Measurements from ENCODE around the gene SP4. TPM values are rescaled to one million over a fixed set of nuclear protein-coding genes. Genes with fewer than 3 reads are reported as not detected.

The SP4 gene
- total and polyA plus RNA-seq, 2 of the 4 experiments (the other 2 are of a cell fraction): 0.97 to 5.9 TPM

DNA sequence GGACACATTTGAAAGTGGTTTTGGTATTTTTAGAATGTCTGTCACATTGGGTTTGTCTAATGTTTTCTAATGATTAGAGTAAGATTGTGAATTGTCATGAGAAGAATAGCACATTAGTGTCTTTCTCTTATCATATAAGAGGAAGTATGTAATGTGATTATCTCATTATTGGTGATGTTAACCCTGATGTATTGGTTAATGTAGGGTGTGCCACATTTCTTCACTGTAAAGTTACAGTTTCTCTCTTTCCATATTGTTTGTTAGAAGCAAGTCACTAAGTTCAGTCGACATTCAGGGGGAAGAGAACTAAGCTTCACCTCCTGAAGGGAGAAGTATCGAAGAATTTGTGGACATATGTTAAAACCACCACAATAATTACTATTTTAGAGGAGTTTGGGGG lies 58.6 kb downstream of the SP4 start:
- CTCF ChIA-PET: no interaction called here
- no TSS peak for BruUV-seq (replicated peaks)
- no CpG with 5 or more reads among the region's 2 CpGs for WGBS, 2 experiments (ENCODE audit: extremely low coverage in 2 of 2, insufficient read length in 1 of 2)

More for the DNA sequence above, 58.6 kb downstream of the SP4 start:
- no peak overlapping the region for H3K56ac ChIP-seq (ENCODE audit: extremely low read depth, insufficient read depth, low read length)
- no peak overlapping the region for H2BK20ac ChIP-seq (ENCODE audit: low read depth, low read length)
- H4K20me1 ChIP-seq (ENCODE audit: insufficient read depth, low read length): no peaks in the 10 kb centered on the region
- intact Hi-C loops (cut with micrococcal nuclease): no loop called here
- no peak overlapping the region for H3K4ac ChIP-seq (ENCODE audit: low read depth, low read length)
- H3K9me3 ChIP-seq (ENCODE audit: control insufficient read depth, insufficient read depth, low read length): no peaks in the 10 kb centered on the region
- ATAC-seq (ENCODE audit: low read depth): no peak
- no peak overlapping the region for H4K5ac ChIP-seq (ENCODE audit: low read depth, low read length)
- H2BK120ac ChIP-seq (ENCODE audit: low read depth, low read length): no peak overlapping the region
- H3K79me1 ChIP-seq (ENCODE audit: low read depth in 1 of 2, low read length in 2 of 2): no peaks in the 10 kb centered on the region
- no peak overlapping the region for H2AFZ ChIP-seq (replicated peaks; ENCODE audit: low read length, poor library complexity)
- H3K18ac ChIP-seq (ENCODE audit: low read depth, low read length): no peak overlapping the region
- no peaks in the 10 kb centered on the region for H3K36me3 ChIP-seq (ENCODE audit: control insufficient read depth, insufficient read depth, low read length)
- POLR2A ChIA-PET (ENCODE audit: unreplicated experiment): no interaction called here
- TF ChIP-seq NFE2L2 (IDR thresholded peaks at IDR 0.05; ENCODE audit: low read depth, low read length): no peak
- no peak overlapping the region for H2BK15ac ChIP-seq (ENCODE audit: low read depth, low read length)
- no peak overlapping the region for H3K14ac ChIP-seq (replicated peaks; ENCODE audit: low read depth, low read length)
- no peak for DNase-seq
- no peak overlapping the region for H3K4me3 ChIP-seq (ENCODE audit: insufficient read depth, low read depth, low read length)
- dilution Hi-C loops (cut with HindIII; ENCODE audit: low sequenced_read_pairs, unreplicated experiment): no loop called here
- no peak overlapping the region for H2AK9ac ChIP-seq (replicated peaks; ENCODE audit: low read depth, low read length, poor library complexity)
- H2BK5ac ChIP-seq (ENCODE audit: low read depth, low read length, poor library complexity, severe bottlenecking): no peak overlapping the region
- no peak overlapping the region for H3K23ac ChIP-seq (ENCODE audit: low read depth, low read length)
- H3K9me1 ChIP-seq (ENCODE audit: insufficient read depth, low read length): no peaks in the 10 kb centered on the region
- in situ Hi-C loops (cut with MboI; ENCODE audit: low sequenced_read_pairs): no loop called here
- no peak overlapping the region for H3K9ac ChIP-seq (ENCODE audit: low read depth, low read length)
- H4K91ac ChIP-seq (ENCODE audit: insufficient read depth, low read depth, low read length): no peak overlapping the region
- no peak overlapping the region for H3K27ac ChIP-seq (ENCODE audit: insufficient read depth, low read length)
- H4K8ac ChIP-seq (ENCODE audit: low read depth in 2 of 2, low read length in 2 of 2): no peak overlapping the region
- no peak overlapping the region for H2AK5ac ChIP-seq (ENCODE audit: low read depth, low read length)
- no peaks in the 10 kb centered on the region for H3K4me1 ChIP-seq (ENCODE audit: control insufficient read depth, insufficient read depth, low read length)
- H3K4me2 ChIP-seq (ENCODE audit: low read depth, low read length): no peak overlapping the region
- no peaks in the 10 kb centered on the region for H3K27me3 ChIP-seq (ENCODE audit: control insufficient read depth, insufficient read depth, low read length)
